RPMI8226 (cell line): ENCODE measurements around the gene PTBP2.

ENCODE experiments used
- DNase-seq: peaks from one replicate; pipeline ENCODE4 v3.0.0-alpha.2; 2015

PTBP2 gene

GRCh38 chr1:96834986-96835385 lies 113.4 kb downstream of the PTBP2 start:
- no peak for DNase-seq

- DNase-seq: no peak
Observed at GRCh38 chr1:96837057-96837780, 115.6 kb downstream of the PTBP2 start.

- no peak for DNase-seq
Observed at GRCh38 chr1:96837781-96838216, 116.2 kb downstream of the PTBP2 start.

GRCh38 chr1:96840396-96840795 lies 118.8 kb downstream of the PTBP2 start:
- no peak for DNase-seq

GRCh38 chr1:96842215-96842614 lies 120.6 kb downstream of the PTBP2 start:
- no peak for DNase-seq

GRCh38 chr1:96843196-96843595 lies 121.6 kb downstream of the PTBP2 start:
- no peak for DNase-seq

- DNase-seq: no peak
Observed at GRCh38 chr1:96843601-96844000, 122.0 kb downstream of the PTBP2 start.

GRCh38 chr1:96845464-96845863 lies 123.9 kb downstream of the PTBP2 start:
- DNase-seq: peak; percentile 6

GRCh38 chr1:96861836-96862235 lies 140.3 kb downstream of the PTBP2 start:
- no peak for DNase-seq

GRCh38 chr1:96863449-96863848 lies 141.9 kb downstream of the PTBP2 start:
- no peak for DNase-seq
